ENCODE data around the gene PDE7B.

GRCh38 chr6:135922746-135923145 is 71.2 kb downstream of the PDE7B start:
- no peak for TF ChIP-seq CTCF (IDR thresholded peaks at IDR 0.05)
- no peak for TF ChIP-seq POLR2A (IDR thresholded peaks at IDR 0.05)

All from thyroid gland (tissue), 4 donors.